22Rv1 (cell line): ENCODE results near the gene PPAN.

Source experiments
- H3K27ac ChIP-seq: fragments of 450-650 bp; 2 replicates; pipeline ENCODE4 v1.5.1; 2017
- CTCF ChIP-seq: fragments of 450-650 bp; IDR thresholded peaks from 2 replicates; pipeline ENCODE4 v1.5.1; 2017; ENCODE audit warnings: mild to moderate bottlenecking
- ZFX ChIP-seq: fragments of 450-650 bp; IDR thresholded peaks from 2 replicates; pipeline ENCODE4 v1.6.1; 2017; ENCODE audit warnings: antibody characterized with exemption, borderline replicate concordance

Gene PPAN

GRCh38 chr19:10135551-10136334, 29.6 kb downstream of the PPAN start:
- TF ChIP-seq ZFX (no peak), CTCF (no peak)
- H3K27ac ChIP-seq = no peak overlapping the region

DNA sequence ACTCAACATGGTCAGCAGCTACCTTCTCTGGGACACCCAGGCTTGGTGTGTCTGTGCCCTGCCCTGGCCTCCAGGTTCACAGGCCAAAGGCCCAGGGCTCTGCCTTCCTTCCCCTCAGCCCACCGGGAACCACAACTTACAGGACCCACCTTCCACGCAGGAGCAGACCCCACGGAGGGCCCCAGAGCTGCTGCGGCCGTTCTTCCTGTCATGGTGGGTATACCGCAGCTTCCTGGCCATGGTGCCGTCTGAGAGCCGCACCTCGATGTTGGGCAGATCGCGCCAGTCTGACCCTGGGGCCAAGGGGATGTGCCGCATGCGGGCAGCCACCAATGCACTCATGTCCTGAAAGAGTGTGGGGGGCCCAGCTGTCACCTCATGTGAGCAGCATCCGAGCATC, 30.8 kb downstream of the PPAN start:
- TF ChIP-seq CTCF (no peak), ZFX (no peak)
- no peak overlapping the region for H3K27ac ChIP-seq

- no peak overlapping the region for H3K27ac ChIP-seq
- TF ChIP-seq CTCF = no peak
- no peak for TF ChIP-seq ZFX
Measured at GRCh38 chr19:10137751-10138682, 31.9 kb downstream of the PPAN start.

DNA sequence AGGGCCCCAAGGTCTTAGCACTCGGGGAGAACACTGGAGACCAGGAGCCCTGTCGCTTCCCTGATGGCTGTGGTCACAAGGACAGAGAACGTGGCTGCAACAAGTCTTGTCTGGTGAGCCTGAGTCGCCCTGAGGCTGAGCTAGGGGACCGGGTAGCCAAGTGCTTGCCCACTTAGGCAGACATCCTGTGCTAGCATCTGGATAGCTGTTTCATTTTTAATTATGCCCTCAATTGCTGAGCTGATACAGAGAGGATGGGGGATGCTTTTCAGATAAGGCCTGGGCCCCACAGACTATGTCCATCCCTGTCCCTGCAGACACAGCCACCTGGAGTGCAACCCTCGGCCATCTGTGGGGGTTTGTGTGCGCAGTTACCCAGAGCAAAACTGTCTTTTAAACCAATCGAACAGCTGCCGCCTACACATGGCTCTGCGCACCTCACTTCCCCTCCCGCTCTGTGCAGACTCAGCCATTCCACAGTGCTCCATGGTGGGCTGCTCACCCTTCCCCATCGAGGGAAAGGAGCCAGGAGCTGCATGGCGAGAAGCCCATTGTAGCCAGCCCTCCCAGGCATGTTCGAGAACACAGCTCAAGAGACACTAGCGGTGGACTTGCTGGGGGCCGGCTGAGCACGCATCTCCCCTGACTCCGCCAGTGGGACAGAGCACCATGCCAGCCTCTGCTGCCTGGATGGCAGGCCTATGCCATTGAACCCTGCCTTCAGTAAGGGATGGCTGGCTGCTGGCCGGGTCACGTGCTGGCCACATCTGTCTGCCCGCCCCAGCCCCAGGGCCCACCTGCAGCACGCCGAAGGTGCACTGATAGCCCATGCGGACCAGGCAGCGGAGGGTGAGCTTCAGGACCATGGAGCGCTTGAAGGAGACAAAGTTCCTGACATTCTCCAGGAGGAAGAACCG, 33.0 kb downstream of the PPAN start:
- TF ChIP-seq CTCF (no peak), ZFX (no peak)
- H3K27ac ChIP-seq = no peak overlapping the region

DNA sequence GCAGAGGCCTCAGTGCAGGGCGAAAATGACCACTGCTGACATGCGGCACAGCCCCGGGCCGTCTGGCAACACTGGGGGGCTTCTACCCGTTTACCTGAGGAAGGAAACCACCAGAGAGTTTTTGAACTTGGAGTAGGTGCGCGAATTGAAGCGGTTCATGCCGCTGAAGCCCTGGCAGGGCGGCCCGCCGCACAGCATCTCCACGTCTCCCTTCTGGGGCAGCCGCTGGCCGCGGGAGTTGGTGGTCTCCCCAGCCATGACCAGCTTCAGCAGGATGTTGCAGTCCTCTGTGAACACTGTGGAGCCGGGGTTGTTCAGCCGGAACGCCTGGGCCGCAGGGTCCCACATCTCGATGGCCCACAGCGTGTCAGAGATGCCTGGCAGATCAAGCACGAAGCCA, 33.8 kb downstream of the PPAN start:
- no peak overlapping the region for H3K27ac ChIP-seq
- TF ChIP-seq ZFX = no peak
- no peak for TF ChIP-seq CTCF

DNA sequence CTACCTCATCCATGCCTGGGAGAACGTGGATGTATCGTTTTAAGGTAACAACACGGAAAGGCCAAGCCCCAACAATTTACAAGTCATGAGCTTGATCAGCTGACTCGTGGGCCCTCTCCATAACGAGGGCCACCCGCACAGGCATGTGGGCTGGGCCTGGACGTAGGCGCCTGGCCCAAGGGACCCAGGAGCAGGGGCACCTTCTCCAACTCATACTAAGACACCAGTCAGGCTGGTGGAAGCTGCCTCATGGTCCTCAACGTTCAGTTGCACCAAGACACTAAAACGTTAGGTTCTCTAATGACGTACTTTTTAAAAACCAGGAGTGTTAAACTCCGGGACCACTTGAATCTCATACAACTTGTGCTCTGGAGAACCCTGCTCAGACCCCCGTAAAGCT, 35.3 kb downstream of the PPAN start:
- H3K27ac ChIP-seq = no peak overlapping the region
- TF ChIP-seq ZFX (no peak), CTCF (no peak)
